HepG2 (cell line): Measurements from ENCODE around the gene PAM16. TPM values are rescaled to one million over a fixed set of nuclear protein-coding genes. Genes with fewer than 3 reads are reported as not detected.

Experiments used
- ATAC-seq: fragments of 200-7000 bp; cut with Tn5 transposase; 3 replicates; pipeline ENCODE4 v1.9.1; 2020; ENCODE audit warnings: mild to moderate bottlenecking, moderate library complexity
- BruUV-seq: library from RNA; stranded (reverse); fragments of 400-500 nt; replicated peaks from 2 replicates; lab custom pipeline; 2021; lab: Mats Ljungman, UMichigan
- CTCF ChIA-PET: fragments of 300-600 bp; formaldehyde crosslinking; extraction: SDS; loops from one replicate; lab custom pipeline; 2021; ENCODE audit warnings: low total read pairs, inconsistent platforms, low intra/inter-chr PET ratio; lab: Yijun Ruan, JAX
- POLR2A ChIA-PET: fragments of 350-600 bp; sonication (Branson Sonifier 250); formaldehyde crosslinking; loops from one replicate; lab custom pipeline; 2020; ENCODE audit warnings: antibody characterized with exemption, inconsistent platforms; lab: Yijun Ruan, JAX
- DNase-seq: peaks from one replicate; pipeline ENCODE4 v3.0.0-alpha.2; 2015; ENCODE audit warnings: low spot score
- FAIRE-seq: peaks from 3 replicates; lab custom pipeline; 2011; peaks lifted over from hg19 to GRCh38; lab: Jason Lieb, UNC
- H2AFZ ChIP-seq: one replicate; pipeline ENCODE4 v1.6.1; 2011; ENCODE audit warnings: low read length, inconsistent platforms
- H3K27ac ChIP-seq: fragments of 300-600 bp; 3 replicates; pipeline ENCODE4 v1.8.0; 2011; ENCODE audit warnings: mixed run types, mild to moderate bottlenecking, mixed read lengths, low read length, inconsistent platforms; ENCODE audit not compliant: insufficient read depth; ENCODE audit errors: extremely low read length
- H3K27me3 ChIP-seq, 2 experiments: fragments of 200-600 bp in 1 of 2; 2 replicates in 1 of 2; 3 replicates in 1 of 2; pipeline versions ENCODE4 v1.6.0 to v1.8.0; 2011; ENCODE audit warnings: low read length in 2 of 2, mild to moderate bottlenecking in 2 of 2, moderate library complexity in 2 of 2, inconsistent platforms in 1 of 2; ENCODE audit not compliant: insufficient read depth in 2 of 2, control insufficient read depth in 1 of 2
- H3K36me3 ChIP-seq, 2 experiments: fragments of 200-600 bp in 1 of 2; replicated peaks in 1 of 2; 2 replicates in 1 of 2; 3 replicates in 1 of 2; pipeline versions ENCODE4 v1.5.1 to v1.8.0; 2011; ENCODE audit warnings: low read length in 2 of 2, inconsistent platforms in 1 of 2; ENCODE audit not compliant: insufficient read depth in 2 of 2, control insufficient read depth in 1 of 2
- H3K4me1 ChIP-seq: 2 replicates; pipeline ENCODE4 v1.5.1; 2012; ENCODE audit warnings: low read length, inconsistent platforms; ENCODE audit not compliant: insufficient read depth
- H3K4me2 ChIP-seq: 2 replicates; pipeline ENCODE4 v1.6.0; 2011; ENCODE audit warnings: low read depth, low read length, inconsistent platforms
- H3K4me3 ChIP-seq, 3 experiments: fragments of 200-600 bp in 1 of 3; sonication (generic), shearing (Covaris generic) in 1 of 3; replicated peaks in 1 of 3; 2 replicates each; pipeline ENCODE4 v1.5.1; 2011 to 2016; ENCODE audit warnings: low read length in 3 of 3, inconsistent platforms in 2 of 3, low read depth in 2 of 3, mild to moderate bottlenecking in 2 of 3, control low read depth in 1 of 3, mixed read lengths in 1 of 3; ENCODE audit not compliant: insufficient read depth in 1 of 3
- H3K79me2 ChIP-seq: one replicate; pipeline ENCODE4 v1.6.1; 2011; ENCODE audit warnings: low read length, inconsistent platforms; ENCODE audit not compliant: insufficient read depth
- H3K9ac ChIP-seq: 2 replicates; pipeline ENCODE4 v1.6.0; 2011; ENCODE audit warnings: mild to moderate bottlenecking, low read depth, low read length, inconsistent platforms; ENCODE audit not compliant: insufficient read depth
- H3K9me3 ChIP-seq: 2 replicates; pipeline ENCODE4 v1.5.1; 2012; ENCODE audit warnings: mild to moderate bottlenecking, low read length
- H4K20me1 ChIP-seq: 2 replicates; pipeline ENCODE4 v1.6.0; 2011; ENCODE audit warnings: inconsistent platforms, mild to moderate bottlenecking, low read length, moderate library complexity; ENCODE audit not compliant: insufficient read depth
- AGO1 ChIP-seq: fragments of 200-400 bp; formaldehyde crosslinking; IDR thresholded peaks from 2 replicates; pipeline ENCODE4 v1.6.1; 2017; ENCODE audit warnings: mild to moderate bottlenecking, low read depth, low read length, moderate library complexity; ENCODE audit not compliant: poor library complexity, severe bottlenecking
- AGO2 ChIP-seq: fragments of 200-400 bp; formaldehyde crosslinking; optimal IDR thresholded peaks from 2 replicates; pipeline ENCODE3; 2017; ENCODE audit warnings: mild to moderate bottlenecking, low read depth, low read length, moderate library complexity
- BORCS8-MEF2B ChIP-seq: sonication (generic); formaldehyde crosslinking; IDR thresholded peaks from 2 replicates; pipeline ENCODE4 v1.8.0; 2022; ENCODE audit warnings: mild to moderate bottlenecking, missing genetic modification reagents
- CENPBD1 ChIP-seq: sonication (generic); formaldehyde crosslinking; IDR thresholded peaks from 2 replicates; pipeline ENCODE4 v1.8.0; 2022; ENCODE audit warnings: missing genetic modification reagents, low read depth, mild to moderate bottlenecking, borderline replicate concordance
- HNRNPK ChIP-seq: fragments of 200-400 bp; formaldehyde crosslinking; IDR thresholded peaks from 2 replicates; pipeline ENCODE4 v1.6.1; 2018; ENCODE audit warnings: low read length, low read depth, moderate library complexity, mild to moderate bottlenecking; ENCODE audit not compliant: poor library complexity, severe bottlenecking
- MAZ ChIP-seq, 2 experiments: sonication (generic) in 1 of 2; formaldehyde crosslinking in 1 of 2; IDR thresholded peaks; 2 replicates each; pipeline versions ENCODE4 v1.5.0 to v1.6.1; 2012 to 2020; ENCODE audit warnings: low read depth in 2 of 2, mild to moderate bottlenecking in 2 of 2, borderline replicate concordance in 1 of 2, improper control_type of control experiment in 1 of 2, low read length in 1 of 2, missing genetic modification reagents in 1 of 2, moderate library complexity in 1 of 2
- POLR2G ChIP-seq: fragments of 200-400 bp; formaldehyde crosslinking; IDR thresholded peaks from 2 replicates; pipeline ENCODE4 v1.6.1; 2018; ENCODE audit warnings: mild to moderate bottlenecking, low read depth, low read length, moderate library complexity
- RBFOX2 ChIP-seq: fragments of 200-400 bp; formaldehyde crosslinking; IDR thresholded peaks from 2 replicates; pipeline ENCODE4 v1.6.1; 2017; ENCODE audit warnings: low read depth, mild to moderate bottlenecking, low read length
- RBM22 ChIP-seq: fragments of 200-400 bp; formaldehyde crosslinking; optimal IDR thresholded peaks from 2 replicates; pipeline ENCODE3; 2017; ENCODE audit warnings: mild to moderate bottlenecking, low read length, moderate library complexity
- TAF15 ChIP-seq: fragments of 200-400 bp; formaldehyde crosslinking; IDR thresholded peaks from one replicate; pipeline ENCODE4 v1.6.1; 2018; ENCODE audit warnings: mild to moderate bottlenecking, low read depth, low read length; ENCODE audit not compliant: poor library complexity, severe bottlenecking
- TCF7 ChIP-seq: sonication (generic); IDR thresholded peaks from 2 replicates; pipeline ENCODE4 v1.6.1; 2016; ENCODE audit warnings: antibody characterized with exemption, low read depth
- USF2 ChIP-seq, 2 experiments: sonication (generic) in 1 of 2; formaldehyde crosslinking in 1 of 2; IDR thresholded peaks; 2 replicates each; pipeline versions ENCODE4 v1.5.1 to v1.6.1; 2011 to 2020; ENCODE audit warnings: borderline replicate concordance in 1 of 2, low read depth in 1 of 2, low read length in 1 of 2, mild to moderate bottlenecking in 1 of 2, missing genetic modification reagents in 1 of 2, moderate library complexity in 1 of 2
- YEATS2 ChIP-seq: sonication (generic); formaldehyde crosslinking; IDR thresholded peaks from 2 replicates; pipeline ENCODE4 v1.4.0; 2020; ENCODE audit warnings: missing genetic modification reagents, borderline replicate concordance
- ZBTB33 ChIP-seq: sonication (generic); formaldehyde crosslinking; IDR thresholded peaks from 2 replicates; pipeline ENCODE4 v1.4.0; 2020; ENCODE audit warnings: missing genetic modification reagents
- ZFP1 ChIP-seq: IDR thresholded peaks from 2 replicates; pipeline ENCODE4 v1.6.1; 2016
- ZNF747 ChIP-seq: sonication (generic); formaldehyde crosslinking; IDR thresholded peaks from 2 replicates; pipeline ENCODE4 v1.8.1; 2023; ENCODE audit warnings: missing genetic modification reagents, mild to moderate bottlenecking, borderline replicate concordance
- WGBS: methylation state at CpG from one replicate; pipeline ENCODE4 v1.1.6; 2017; ENCODE audit warnings: low lambda C conversion rate; 5-methylcytosine and 5-hydroxymethylcytosine counted together
- in situ Hi-C: cut with HindIII; loops from 2 replicates; pipeline ENCODE4 v1.10.0; 2017; ENCODE audit warnings: low pct_unique_long_range_greater_than_20kb; ENCODE audit not compliant: extremely low pct_ligation_motif_present
- intact Hi-C: fragments of 100-400 bp; cut with micrococcal nuclease; formaldehyde crosslinking; loops from one replicate; pipeline ENCODE4 v1.10.0; 2022; ENCODE audit not compliant: unreplicated experiment
- polyA plus RNA-seq, 8 experiments: library from polyadenylated mRNA; depleted of rRNA in 3 of 8; stranded (reverse) in 7 of 8; unstranded in 1 of 8; fragments of >200 nt; fragmentation: Illumina TruSeq in 4 of 8; extraction: Trizol in 4 of 8; gene quantifications; 2 replicates each; pipeline versions ENCODE4 v1.2.1 to v1.2.3, GENCODE V29; 2011 to 2016; ENCODE audit warnings: low read depth in 4 of 8, missing spikeins in 1 of 8, mixed read lengths in 1 of 8; ENCODE audit not compliant: insufficient read depth in 1 of 8
- total RNA-seq, 5 experiments: library from RNA; depleted of rRNA; stranded (reverse); fragments of >200 nt; fragmentation: Illumina TruSeq; extraction: Trizol; gene quantifications; 2 replicates each; pipeline ENCODE4 v1.2.3, GENCODE V29; 2016; ENCODE audit warnings: low read depth in 1 of 5

Gene PAM16
- total and polyA plus RNA-seq, 2 of the 13 experiments (the other 11 are each of a cell fraction or from before 2014, with no cell fraction given): 51.5 to 51.8 TPM

GRCh38 chr16:4385066-4385788 is 34.1 kb upstream of the PAM16 start (continued):
- TF ChIP-seq USF2 (IDR thresholded peaks at IDR 0.05; ENCODE audit: low read depth, low read length): no peak
- no peak for TF ChIP-seq USF2 (CRISPR knock-in tag; IDR thresholded peaks at IDR 0.05; ENCODE audit: borderline replicate concordance)

GRCh38 chr16:4384509-4384942 is 33.4 kb upstream of the PAM16 start:
- H3K36me3 ChIP-seq: peaks cover 4 to 14% of the 10 kb centered on the region in 2 experiments
- no TSS peak for BruUV-seq
- no peak for TF ChIP-seq MAZ (IDR thresholded peaks at IDR 0.05; ENCODE audit: borderline replicate concordance, low read depth, low read length)
- TF ChIP-seq MAZ (CRISPR knock-in tag; IDR thresholded peaks at IDR 0.05; ENCODE audit: low read depth): no peak
- TF ChIP-seq TAF15: peak; percentile 62
- peak; percentile 99 for TF ChIP-seq AGO1
- TF ChIP-seq ZNF747 (CRISPR knock-in tag): no peak
- peak; percentile 95 for TF ChIP-seq AGO2
- peak; percentile 75 for TF ChIP-seq RBFOX2
- TF ChIP-seq RBM22: peak; percentile 73
- TF ChIP-seq CENPBD1 (CRISPR knock-in tag): no peak
- TF ChIP-seq ZFP1 (CRISPR knock-in tag): no peak
- TF ChIP-seq TCF7: no peak
- no peak for TF ChIP-seq YEATS2 (CRISPR knock-in tag)
- 0 out of 2 replicates have a peak, but pooled peaks have one; percentile 1 for TF ChIP-seq POLR2G
- TF ChIP-seq HNRNPK: peak; percentile 43
- TF ChIP-seq BORCS8-MEF2B (CRISPR knock-in tag): 0 out of 2 replicates have a peak, but pooled peaks have one; percentile 31
- TF ChIP-seq ZBTB33: peak; percentile 75

More at GRCh38 chr16:4384509-4384942, 33.4 kb upstream of the PAM16 start:
- Histone ChIP-seq H2AFZ (no peak overlapping the region), H3K9ac (no peak overlapping the region), H3K79me2 (peaks cover 4% of the 10 kb centered on the region), H3K9me3 (no peaks in the 10 kb centered on the region), H3K27me3 (no peaks in the 10 kb centered on the region), H3K4me1 (peaks cover 20% of the 10 kb centered on the region), H3K27ac (no peak overlapping the region), H3K4me2 (no peak overlapping the region), H3K4me3 (no peak overlapping the region), H4K20me1 (peaks cover 21% of the 10 kb centered on the region)
- ChIA-PET CTCF (no interaction called here), POLR2A (interaction anchor here (1.7 kb wide), 1 partner anchor 11 kb away, joined by 6 read pairs; no protein-coding TSS in a partner anchor)
- WGBS: 87% methylated on average over 13 of the region's 20 CpGs
- in situ Hi-C loops: no loop called here
- FAIRE-seq (no peak), DNase-seq (no peak), ATAC-seq (peak; percentile 1; the same call in 1 of the 3 replicates)
- intact Hi-C loops: no loop called here
